HPDE6-E6E7 (cell line): ENCODE results near the gene LDLRAD1.
"Not testable (repeated sequence)": the region's sequence is repeated elsewhere in the genome, so short reads cannot be mapped to it uniquely, and the experiment has no call there.

Experiments used
- DNase-seq: peaks from one replicate; pipeline ENCODE4 v3.0.0; 2011; ENCODE audit warnings: missing footprints; ENCODE audit errors: extremely low spot score

Gene LDLRAD1

GRCh38 chr1:54017979-54018378 is at the start of gene LDLRAD1:
TSS of gene LDLRAD1 (minus strand) at chr1:54018186. CDS start at chr1:54018112, 74 bp downstream.
- DNase-seq, result no peak

- DNase-seq, result no peak
Observed at GRCh38 chr1:54064299-54064698, 46.3 kb upstream of the LDLRAD1 start.

GRCh38 chr1:54054438-54054749 is 36.4 kb upstream of the LDLRAD1 start:
- DNase-seq, result no peak

GRCh38 chr1:54053745-54054437 is 35.9 kb upstream of the LDLRAD1 start:
- no peak for DNase-seq

- peak; percentile 98 for DNase-seq
Observed at GRCh38 chr1:54052934-54053744, 35.2 kb upstream of the LDLRAD1 start, which contains the start of the genes TCEANC2 and TMEM59. TSS of gene TCEANC2 (plus strand) at chr1:54053608. CDS start at chr1:54054423, 815 bp downstream. TSS of gene TMEM59 (minus strand) at chr1:54053204. CDS start at chr1:54053188, 16 bp downstream.

GRCh38 chr1:54052431-54052933 is 34.5 kb upstream of the LDLRAD1 start:
- peak; percentile 33 for DNase-seq

GRCh38 chr1:54051933-54052430 is 34.0 kb upstream of the LDLRAD1 start:
- no peak for DNase-seq

- DNase-seq, result not testable (repeated sequence)
Observed at GRCh38 chr1:54050435-54050834, 32.4 kb upstream of the LDLRAD1 start.

- DNase-seq, result no peak
Observed at GRCh38 chr1:54047384-54048305, 29.7 kb upstream of the LDLRAD1 start.

GRCh38 chr1:54046671-54047383 is 28.8 kb upstream of the LDLRAD1 start:
- no peak for DNase-seq

GRCh38 chr1:54045496-54045895 is 27.5 kb upstream of the LDLRAD1 start:
- DNase-seq, result no peak

- DNase-seq, result no peak
Observed at GRCh38 chr1:54041806-54042205, 23.8 kb upstream of the LDLRAD1 start.

GRCh38 chr1:54037476-54037875 is 19.5 kb upstream of the LDLRAD1 start:
- DNase-seq, result no peak

GRCh38 chr1:54028306-54029251 is 10.6 kb upstream of the LDLRAD1 start:
- DNase-seq, result no peak

- DNase-seq, result no peak
Observed at GRCh38 chr1:54027848-54028247, 9.9 kb upstream of the LDLRAD1 start.

- not testable (repeated sequence) for DNase-seq
Observed at GRCh38 chr1:54024811-54025210, 6.8 kb upstream of the LDLRAD1 start.

GRCh38 chr1:54024358-54024757 is 6.4 kb upstream of the LDLRAD1 start:
- DNase-seq, result no peak

GRCh38 chr1:54019562-54020176 is 1.7 kb upstream of the LDLRAD1 start:
- DNase-seq, result not testable (repeated sequence)

- no peak for DNase-seq
Observed at GRCh38 chr1:54018635-54019034, 649 bp upstream of the LDLRAD1 start.
